DOHH2 (cell line): ENCODE measurements around the gene CEP78.

ENCODE experiments used
- H3F3A ChIP-seq: fragments of 200-600 bp; sonication (generic), shearing (Covaris generic); 2 replicates; pipeline ENCODE4 v1.6.0; 2016; ENCODE audit warnings: antibody characterized with exemption, mild to moderate bottlenecking; ENCODE audit not compliant: control insufficient read depth, insufficient read depth
- H3K27ac ChIP-seq: fragments of 200-600 bp; sonication (generic); 2 replicates; pipeline ENCODE4 v1.5.1; 2014; ENCODE audit warnings: low read depth, mild to moderate bottlenecking, low read length, moderate library complexity
- H3K27me3 ChIP-seq: fragments of 200-600 bp; sonication (generic); 2 replicates; pipeline ENCODE4 v1.6.1; 2014; ENCODE audit warnings: mild to moderate bottlenecking, low read length, mixed read lengths; ENCODE audit not compliant: control insufficient read depth
- H3K36me3 ChIP-seq: fragments of 200-600 bp; sonication (generic); 2 replicates; pipeline ENCODE4 v1.6.1; 2014; ENCODE audit warnings: mild to moderate bottlenecking, low read length, moderate library complexity, mixed read lengths; ENCODE audit not compliant: control insufficient read depth
- H3K4me1 ChIP-seq: fragments of 200-600 bp; sonication (generic); 2 replicates; pipeline ENCODE4 v1.6.1; 2014; ENCODE audit warnings: mild to moderate bottlenecking, low read length, mixed read lengths; ENCODE audit not compliant: control insufficient read depth
- H3K4me2 ChIP-seq: fragments of 200-600 bp; sonication (generic); 2 replicates; pipeline ENCODE4 v1.6.0; 2014; ENCODE audit warnings: mild to moderate bottlenecking, low read length, moderate library complexity
- H3K4me3 ChIP-seq: fragments of 200-600 bp; sonication (generic); 2 replicates; pipeline ENCODE4 v1.5.1; 2014; ENCODE audit warnings: mild to moderate bottlenecking, low read length, mixed read lengths
- H3K79me2 ChIP-seq: fragments of 200-600 bp; sonication (generic); 2 replicates; pipeline ENCODE4 v1.6.1; 2014; ENCODE audit warnings: mild to moderate bottlenecking, low read length, mixed read lengths; ENCODE audit not compliant: control insufficient read depth
- H3K9me2 ChIP-seq: fragments of 200-600 bp; sonication (generic); replicated peaks from 2 replicates; pipeline ENCODE4 v1.6.1; 2014; ENCODE audit warnings: mild to moderate bottlenecking, low read length, mixed read lengths; ENCODE audit not compliant: control insufficient read depth
- H3K9me3 ChIP-seq: fragments of 200-600 bp; sonication (generic); 2 replicates; pipeline ENCODE4 v1.6.1; 2014; ENCODE audit warnings: antibody characterized with exemption, low read length, mixed read lengths; ENCODE audit not compliant: control insufficient read depth, insufficient read depth
- H4K20me1 ChIP-seq: fragments of 200-600 bp; sonication (generic); 2 replicates; pipeline ENCODE4 v1.6.0; 2014; ENCODE audit warnings: low read depth, mild to moderate bottlenecking, antibody characterized with exemption, low read length, moderate library complexity; ENCODE audit not compliant: control insufficient read depth, insufficient read depth
- CTCF ChIP-seq: fragments of 200-600 bp; sonication (generic); IDR thresholded peaks from one replicate; pipeline ENCODE4 v1.5.1; 2014; ENCODE audit warnings: antibody characterized with exemption, mild to moderate bottlenecking, low read depth, low read length; ENCODE audit not compliant: poor library complexity, severe bottlenecking
- EZH2phosphoT487 ChIP-seq: fragments of 200-600 bp; sonication (generic); IDR thresholded peaks from 2 replicates; pipeline ENCODE4 v1.6.1; 2017; ENCODE audit warnings: borderline replicate concordance, mild to moderate bottlenecking, antibody characterized with exemption, low read length, moderate library complexity, mixed read lengths

CEP78 gene

GRCh38 chr9:78288214-78288892, 52.5 kb downstream of the CEP78 start:
- no peaks in the 10 kb centered on the region for H4K20me1 ChIP-seq
- no peak overlapping the region for H3K27ac ChIP-seq
- H3K4me2 ChIP-seq = no peak overlapping the region
- H3K79me2 ChIP-seq = no peaks in the 10 kb centered on the region
- H3F3A ChIP-seq = no peaks in the 10 kb centered on the region; the same call in 1 of the 2 replicates
- H3K36me3 ChIP-seq = no peaks in the 10 kb centered on the region
- H3K9me3 ChIP-seq = no peaks in the 10 kb centered on the region
- H3K27me3 ChIP-seq = no peaks in the 10 kb centered on the region
- H3K4me1 ChIP-seq = peaks cover 5% of the 10 kb centered on the region; the same call in 1 of the 2 replicates
- no peak for TF ChIP-seq EZH2phosphoT487
- no peaks in the 10 kb centered on the region for H3K9me2 ChIP-seq
- no peak overlapping the region for H3K4me3 ChIP-seq

DNA sequence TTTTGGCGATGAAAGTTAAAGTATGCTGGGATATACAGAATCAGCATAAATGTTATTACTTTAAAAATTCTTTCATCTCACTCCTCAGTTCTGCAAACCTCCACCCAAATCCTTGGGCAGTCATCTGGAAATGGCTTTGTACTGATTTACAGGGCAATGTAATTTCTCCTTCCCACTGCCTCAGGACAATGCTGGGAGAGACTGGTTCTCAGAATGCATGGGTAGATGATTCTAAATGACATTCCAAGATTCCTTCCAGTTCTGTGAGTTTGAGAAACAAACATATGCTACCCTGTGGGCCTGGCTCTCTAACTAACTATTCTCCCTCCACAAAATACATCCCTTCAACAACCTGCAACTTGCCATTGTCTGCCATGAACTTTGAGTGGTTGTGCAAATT, 53.6 kb downstream of the CEP78 start:
- Histone ChIP-seq H3K9me2 (no peaks in the 10 kb centered on the region), H3F3A (no peaks in the 10 kb centered on the region; the same call in 1 of the 2 replicates)

GRCh38 chr9:78291240-78291925, 55.5 kb downstream of the CEP78 start:
- no peak for TF ChIP-seq CTCF
- no peak for TF ChIP-seq EZH2phosphoT487
- Histone ChIP-seq H3K9me2 (no peaks in the 10 kb centered on the region), H3K4me2 (no peak overlapping the region), H3K4me1 (peaks cover 11% of the 10 kb centered on the region), H3K79me2 (no peaks in the 10 kb centered on the region), H3K27ac (no peak overlapping the region), H3K4me3 (no peak overlapping the region), H3K9me3 (no peaks in the 10 kb centered on the region), H4K20me1 (no peaks in the 10 kb centered on the region), H3K27me3 (no peaks in the 10 kb centered on the region), H3F3A (no peaks in the 10 kb centered on the region; the same call in 1 of the 2 replicates), H3K36me3 (no peaks in the 10 kb centered on the region)

More for the DNA sequence above, 53.6 kb downstream of the CEP78 start:
- TF ChIP-seq EZH2phosphoT487 = no peak
- no peak for TF ChIP-seq CTCF
- Histone ChIP-seq H3K79me2 (no peaks in the 10 kb centered on the region), H3K4me2 (no peak overlapping the region), H3K27ac (no peak overlapping the region), H3K4me3 (no peak overlapping the region), H3K36me3 (no peaks in the 10 kb centered on the region), H3K4me1 (peaks cover 5% of the 10 kb centered on the region; the same call in 1 of the 2 replicates), H4K20me1 (no peaks in the 10 kb centered on the region), H3K27me3 (no peaks in the 10 kb centered on the region), H3K9me3 (no peaks in the 10 kb centered on the region)

DNA sequence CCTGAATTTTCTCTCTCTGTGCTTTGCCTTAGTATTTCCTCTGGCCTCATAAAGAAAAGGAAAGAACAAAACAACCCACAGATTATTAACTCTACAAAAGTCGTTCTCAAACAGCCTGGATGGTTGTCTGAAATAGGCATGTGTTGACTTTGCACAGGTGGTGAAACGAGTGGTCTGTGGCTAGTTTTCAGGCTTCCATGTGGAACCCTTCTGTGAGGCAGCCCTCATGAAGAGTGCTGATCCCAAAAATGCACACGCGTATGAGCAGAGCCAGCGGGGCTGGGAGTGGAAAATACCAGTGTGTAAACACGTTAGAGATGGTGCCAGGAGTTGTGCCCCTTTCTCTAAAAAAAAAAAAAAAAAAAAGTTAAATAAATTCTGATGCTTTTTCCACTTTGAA, 56.2 kb downstream of the CEP78 start:
- no peaks in the 10 kb centered on the region for H3K27me3 ChIP-seq
- peaks cover under 1% of the 10 kb centered on the region for H3K36me3 ChIP-seq
- H3K4me1 ChIP-seq = peaks cover 14% of the 10 kb centered on the region
- TF ChIP-seq EZH2phosphoT487 = no peak
- no peak for TF ChIP-seq CTCF
- H4K20me1 ChIP-seq = no peaks in the 10 kb centered on the region
- no peak overlapping the region for H3K4me3 ChIP-seq
- H3K27ac ChIP-seq = no peak overlapping the region
- peaks cover under 1% of the 10 kb centered on the region for H3K79me2 ChIP-seq
- no peak overlapping the region for H3K4me2 ChIP-seq
- H3K9me2 ChIP-seq = no peaks in the 10 kb centered on the region
- no peaks in the 10 kb centered on the region; the same call in 1 of the 2 replicates for H3F3A ChIP-seq
- H3K9me3 ChIP-seq = no peaks in the 10 kb centered on the region
